ENCODE data around the gene FKBP4.

FKBP4 gene

GRCh38 chr12:2794736-2795289 is at the start of gene FKBP4:
Gene FKBP4, plus strand, starts transcription at chr12:2794970. Its CDS starts 170 bp downstream, at chr12:2795140.
- Histone ChIP-seq H3K4me1 (ENCODE audit: control insufficient read depth, insufficient read depth, low read length) (no peaks in the 10 kb centered on the region), H3K9me3 (ENCODE audit: control insufficient read depth, insufficient read depth, low read length) (no peaks in the 10 kb centered on the region), H3K27me3 (ENCODE audit: control insufficient read depth, insufficient read depth, low read length) (peaks cover 4% of the 10 kb centered on the region)

GRCh38 chr12:2745655-2746054 is 49.1 kb upstream of the FKBP4 start:
- H3K36me3 ChIP-seq (ENCODE audit: control insufficient read depth, insufficient read depth, low read length) = no peaks in the 10 kb centered on the region
- H3K9ac ChIP-seq (ENCODE audit: low read depth, low read length) = no peak overlapping the region
- peaks cover 10% of the 10 kb centered on the region for H3K4me1 ChIP-seq (ENCODE audit: control insufficient read depth, insufficient read depth, low read length)
- peaks cover 4% of the 10 kb centered on the region for H3K27me3 ChIP-seq (ENCODE audit: control insufficient read depth, insufficient read depth, low read length)
- no peaks in the 10 kb centered on the region for H3K9me3 ChIP-seq (ENCODE audit: control insufficient read depth, insufficient read depth, low read length)
- no peak overlapping the region for H3K4me3 ChIP-seq (ENCODE audit: low read depth, low read length)

More at GRCh38 chr12:2794736-2795289, at the start of gene FKBP4:
- Histone ChIP-seq H3K36me3 (ENCODE audit: control insufficient read depth, insufficient read depth, low read length) (peaks cover 25% of the 10 kb centered on the region), H3K4me3 (ENCODE audit: low read depth, low read length) (peak within 1 kb of the TSS; percentile 94), H3K9ac (ENCODE audit: low read depth, low read length) (peak within 1 kb of the TSS; percentile 73)

GRCh38 chr12:2749580-2749979 is 45.2 kb upstream of the FKBP4 start:
- H3K27me3 ChIP-seq (ENCODE audit: control insufficient read depth, insufficient read depth, low read length) = peaks cover 22% of the 10 kb centered on the region
- H3K4me3 ChIP-seq (ENCODE audit: low read depth, low read length) = no peak overlapping the region
- no peaks in the 10 kb centered on the region for H3K36me3 ChIP-seq (ENCODE audit: control insufficient read depth, insufficient read depth, low read length)
- no peaks in the 10 kb centered on the region for H3K9me3 ChIP-seq (ENCODE audit: control insufficient read depth, insufficient read depth, low read length)
- H3K9ac ChIP-seq (ENCODE audit: low read depth, low read length) = no peak overlapping the region
- H3K4me1 ChIP-seq (ENCODE audit: control insufficient read depth, insufficient read depth, low read length) = peaks cover 10% of the 10 kb centered on the region

GRCh38 chr12:2750185-2750584 is 44.6 kb upstream of the FKBP4 start:
- H3K4me1 ChIP-seq (ENCODE audit: control insufficient read depth, insufficient read depth, low read length) = peaks cover 10% of the 10 kb centered on the region
- no peaks in the 10 kb centered on the region for H3K9me3 ChIP-seq (ENCODE audit: control insufficient read depth, insufficient read depth, low read length)
- H3K9ac ChIP-seq (ENCODE audit: low read depth, low read length) = no peak overlapping the region
- peaks cover 25% of the 10 kb centered on the region for H3K27me3 ChIP-seq (ENCODE audit: control insufficient read depth, insufficient read depth, low read length)
- no peaks in the 10 kb centered on the region for H3K36me3 ChIP-seq (ENCODE audit: control insufficient read depth, insufficient read depth, low read length)
- no peak overlapping the region for H3K4me3 ChIP-seq (ENCODE audit: low read depth, low read length)

- Histone ChIP-seq H3K4me3 (ENCODE audit: low read depth, low read length) (no peak overlapping the region), H3K9ac (ENCODE audit: low read depth, low read length) (no peak overlapping the region), H3K4me1 (ENCODE audit: control insufficient read depth, insufficient read depth, low read length) (peaks cover 10% of the 10 kb centered on the region), H3K9me3 (ENCODE audit: control insufficient read depth, insufficient read depth, low read length) (no peaks in the 10 kb centered on the region), H3K36me3 (ENCODE audit: control insufficient read depth, insufficient read depth, low read length) (no peaks in the 10 kb centered on the region), H3K27me3 (ENCODE audit: control insufficient read depth, insufficient read depth, low read length) (peaks cover 26% of the 10 kb centered on the region)
Observed at GRCh38 chr12:2751230-2751629, 43.5 kb upstream of the FKBP4 start.

GRCh38 chr12:2751686-2752085 is 43.1 kb upstream of the FKBP4 start:
- Histone ChIP-seq H3K4me3 (ENCODE audit: low read depth, low read length) (no peak overlapping the region), H3K9ac (ENCODE audit: low read depth, low read length) (no peak overlapping the region), H3K27me3 (ENCODE audit: control insufficient read depth, insufficient read depth, low read length) (peaks cover 26% of the 10 kb centered on the region), H3K9me3 (ENCODE audit: control insufficient read depth, insufficient read depth, low read length) (no peaks in the 10 kb centered on the region), H3K36me3 (ENCODE audit: control insufficient read depth, insufficient read depth, low read length) (no peaks in the 10 kb centered on the region), H3K4me1 (ENCODE audit: control insufficient read depth, insufficient read depth, low read length) (peaks cover 10% of the 10 kb centered on the region)

- H3K4me1 ChIP-seq (ENCODE audit: control insufficient read depth, insufficient read depth, low read length) = peaks cover 10% of the 10 kb centered on the region
- no peaks in the 10 kb centered on the region for H3K36me3 ChIP-seq (ENCODE audit: control insufficient read depth, insufficient read depth, low read length)
- peak overlapping the region; percentile 35 for H3K4me3 ChIP-seq (ENCODE audit: low read depth, low read length)
- H3K9ac ChIP-seq (ENCODE audit: low read depth, low read length) = no peak overlapping the region
- H3K9me3 ChIP-seq (ENCODE audit: control insufficient read depth, insufficient read depth, low read length) = no peaks in the 10 kb centered on the region
- H3K27me3 ChIP-seq (ENCODE audit: control insufficient read depth, insufficient read depth, low read length) = peaks cover 26% of the 10 kb centered on the region
Observed at GRCh38 chr12:2752676-2753371, 41.9 kb upstream of the FKBP4 start.

GRCh38 chr12:2753536-2753935 is 41.2 kb upstream of the FKBP4 start:
- no peaks in the 10 kb centered on the region for H3K9me3 ChIP-seq (ENCODE audit: control insufficient read depth, insufficient read depth, low read length)
- H3K4me3 ChIP-seq (ENCODE audit: low read depth, low read length) = peak overlapping the region; percentile 11
- peaks cover 26% of the 10 kb centered on the region for H3K27me3 ChIP-seq (ENCODE audit: control insufficient read depth, insufficient read depth, low read length)
- no peak overlapping the region for H3K9ac ChIP-seq (ENCODE audit: low read depth, low read length)
- peaks cover 10% of the 10 kb centered on the region for H3K4me1 ChIP-seq (ENCODE audit: control insufficient read depth, insufficient read depth, low read length)
- H3K36me3 ChIP-seq (ENCODE audit: control insufficient read depth, insufficient read depth, low read length) = no peaks in the 10 kb centered on the region

GRCh38 chr12:2754208-2754607 is 40.6 kb upstream of the FKBP4 start:
- Histone ChIP-seq H3K36me3 (ENCODE audit: control insufficient read depth, insufficient read depth, low read length) (no peaks in the 10 kb centered on the region), H3K4me3 (ENCODE audit: low read depth, low read length) (no peak overlapping the region), H3K4me1 (ENCODE audit: control insufficient read depth, insufficient read depth, low read length) (peaks cover 8% of the 10 kb centered on the region), H3K9me3 (ENCODE audit: control insufficient read depth, insufficient read depth, low read length) (no peaks in the 10 kb centered on the region), H3K9ac (ENCODE audit: low read depth, low read length) (no peak overlapping the region), H3K27me3 (ENCODE audit: control insufficient read depth, insufficient read depth, low read length) (peaks cover 24% of the 10 kb centered on the region)

GRCh38 chr12:2756756-2757155 is 38.0 kb upstream of the FKBP4 start:
- Histone ChIP-seq H3K36me3 (ENCODE audit: control insufficient read depth, insufficient read depth, low read length) (no peaks in the 10 kb centered on the region), H3K9me3 (ENCODE audit: control insufficient read depth, insufficient read depth, low read length) (no peaks in the 10 kb centered on the region), H3K4me3 (ENCODE audit: low read depth, low read length) (no peak overlapping the region), H3K9ac (ENCODE audit: low read depth, low read length) (no peak overlapping the region), H3K4me1 (ENCODE audit: control insufficient read depth, insufficient read depth, low read length) (no peaks in the 10 kb centered on the region), H3K27me3 (ENCODE audit: control insufficient read depth, insufficient read depth, low read length) (peaks cover 23% of the 10 kb centered on the region)

- no peaks in the 10 kb centered on the region for H3K36me3 ChIP-seq (ENCODE audit: control insufficient read depth, insufficient read depth, low read length)
- H3K4me3 ChIP-seq (ENCODE audit: low read depth, low read length) = no peak overlapping the region
- H3K9ac ChIP-seq (ENCODE audit: low read depth, low read length) = no peak overlapping the region
- peaks cover 3% of the 10 kb centered on the region for H3K27me3 ChIP-seq (ENCODE audit: control insufficient read depth, insufficient read depth, low read length)
- H3K4me1 ChIP-seq (ENCODE audit: control insufficient read depth, insufficient read depth, low read length) = no peaks in the 10 kb centered on the region
- no peaks in the 10 kb centered on the region for H3K9me3 ChIP-seq (ENCODE audit: control insufficient read depth, insufficient read depth, low read length)
Observed at GRCh38 chr12:2759733-2760132, 35.0 kb upstream of the FKBP4 start.

- H3K9me3 ChIP-seq (ENCODE audit: control insufficient read depth, insufficient read depth, low read length) = no peaks in the 10 kb centered on the region
- H3K36me3 ChIP-seq (ENCODE audit: control insufficient read depth, insufficient read depth, low read length) = no peaks in the 10 kb centered on the region
- H3K27me3 ChIP-seq (ENCODE audit: control insufficient read depth, insufficient read depth, low read length) = no peaks in the 10 kb centered on the region
- H3K9ac ChIP-seq (ENCODE audit: low read depth, low read length) = no peak overlapping the region
- H3K4me1 ChIP-seq (ENCODE audit: control insufficient read depth, insufficient read depth, low read length) = no peaks in the 10 kb centered on the region
- no peak overlapping the region for H3K4me3 ChIP-seq (ENCODE audit: low read depth, low read length)
Observed at GRCh38 chr12:2764398-2764797, 30.4 kb upstream of the FKBP4 start.
